Right hindlimb (tissue), 1 donor: ENCODE measurements around the gene TOGARAM2.

Experiments used
- DNase-seq: peaks from one replicate; pipeline ENCODE4 v3.0.0-alpha.2; 2018

Gene TOGARAM2

DNA sequence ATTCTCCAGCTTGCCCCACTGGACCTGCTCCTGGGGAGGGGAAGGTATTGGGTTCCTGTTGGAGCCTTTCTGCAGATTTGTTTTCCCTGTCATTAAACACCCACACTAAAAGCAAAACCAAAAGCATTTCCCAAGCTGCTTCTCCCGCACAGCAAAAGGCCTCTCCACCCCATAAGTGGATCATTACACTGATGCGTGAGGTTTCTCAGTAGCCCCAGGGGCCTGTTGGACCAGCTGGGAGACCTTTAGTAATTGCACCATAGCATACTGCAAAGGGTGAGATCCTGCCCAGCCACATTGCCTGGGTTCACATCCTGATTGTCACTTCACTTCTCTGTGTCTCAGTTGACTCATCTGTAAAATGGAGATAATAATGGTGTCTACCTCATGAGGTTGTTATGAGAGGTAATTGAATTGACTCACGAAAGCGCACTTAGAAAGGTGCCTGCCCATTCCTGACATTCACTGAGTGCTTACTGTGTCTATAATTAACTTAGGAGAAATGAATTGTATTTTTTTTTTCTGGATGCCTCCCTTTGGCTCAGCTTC, 43.9 kb downstream of the TOGARAM2 start:
- DNase-seq = no peak

- no peak for DNase-seq
Observed at GRCh38 chr2:29025711-29026110, 44.6 kb downstream of the TOGARAM2 start.

DNA sequence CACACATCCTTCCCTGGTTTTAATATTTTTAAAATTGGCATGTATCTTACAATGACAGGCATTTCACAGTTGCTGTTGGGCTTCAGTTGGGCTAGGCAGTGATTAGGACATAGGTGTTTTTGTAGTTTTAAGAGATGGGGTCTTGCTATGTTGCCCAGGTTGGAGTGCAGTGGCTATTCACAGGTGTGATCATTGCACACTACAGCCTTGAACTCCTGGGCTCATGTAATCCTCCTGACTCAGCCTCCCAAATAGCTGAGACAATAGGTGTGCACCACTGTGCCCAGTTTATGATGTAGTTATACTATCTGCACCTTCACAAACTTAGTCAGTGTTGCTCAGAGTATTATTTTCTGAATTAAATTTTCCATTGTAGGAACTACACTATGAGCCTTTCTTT, 49.9 kb downstream of the TOGARAM2 start:
- DNase-seq = no peak

GRCh38 chr2:29032189-29032588, 51.1 kb downstream of the TOGARAM2 start:
- no peak for DNase-seq

DNA sequence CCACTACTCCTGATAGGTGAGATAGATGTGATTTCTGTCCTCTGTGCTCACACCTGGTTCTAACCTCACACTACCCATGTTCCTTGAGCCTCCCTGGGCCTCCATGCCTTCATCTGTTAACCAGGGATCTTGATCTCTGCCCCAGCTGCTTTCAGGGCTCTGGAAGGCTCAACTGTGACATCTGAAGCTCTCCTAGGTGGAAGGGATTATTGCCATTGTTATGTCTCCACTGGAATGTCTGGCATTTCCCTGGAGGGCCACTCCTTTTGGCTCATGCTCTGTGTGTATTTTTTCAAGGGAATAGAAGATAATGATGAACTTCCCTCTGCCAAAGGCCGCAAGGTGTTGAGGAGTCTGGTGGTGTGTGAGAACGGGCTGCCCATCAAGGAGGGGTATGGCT, 52.1 kb downstream of the TOGARAM2 start:
- no peak for DNase-seq

DNA sequence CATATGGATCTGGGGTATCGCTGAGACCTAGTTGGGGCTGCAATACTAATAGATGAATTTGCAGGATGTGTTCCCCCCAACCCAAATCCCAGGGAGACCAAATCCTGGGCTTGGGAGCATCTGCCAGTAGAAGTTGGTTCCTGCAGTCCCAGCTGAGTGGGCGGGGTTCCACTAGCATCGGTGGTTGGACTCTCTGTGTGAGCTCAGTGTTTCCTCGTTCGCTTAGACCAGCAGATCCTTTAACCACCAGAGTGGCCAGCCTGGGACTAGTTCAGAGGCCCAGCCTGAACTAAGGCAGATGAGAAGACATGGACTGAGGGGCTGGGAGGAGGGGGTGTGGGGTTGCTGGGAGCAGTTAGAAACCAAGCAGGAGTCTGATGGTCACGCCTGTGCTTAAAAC, 52.6 kb downstream of the TOGARAM2 start:
- DNase-seq = no peak

- no peak for DNase-seq
Observed at GRCh38 chr2:29035016-29035745, 54.1 kb downstream of the TOGARAM2 start.

GRCh38 chr2:29039718-29040480, 58.8 kb downstream of the TOGARAM2 start:
- DNase-seq = no peak

GRCh38 chr2:29040552-29040951, 59.5 kb downstream of the TOGARAM2 start:
- no peak for DNase-seq

GRCh38 chr2:29041161-29041660, 60.1 kb downstream of the TOGARAM2 start:
- DNase-seq = no peak

- DNase-seq = peak; percentile 73
Observed at GRCh38 chr2:29042561-29043075, 61.5 kb downstream of the TOGARAM2 start.

- DNase-seq = no peak
Observed at GRCh38 chr2:29044459-29044858, 63.4 kb downstream of the TOGARAM2 start.

GRCh38 chr2:29046321-29046720, 65.2 kb downstream of the TOGARAM2 start:
- DNase-seq = no peak

- no peak for DNase-seq
Observed at GRCh38 chr2:29047083-29047845, 66.2 kb downstream of the TOGARAM2 start.

DNA sequence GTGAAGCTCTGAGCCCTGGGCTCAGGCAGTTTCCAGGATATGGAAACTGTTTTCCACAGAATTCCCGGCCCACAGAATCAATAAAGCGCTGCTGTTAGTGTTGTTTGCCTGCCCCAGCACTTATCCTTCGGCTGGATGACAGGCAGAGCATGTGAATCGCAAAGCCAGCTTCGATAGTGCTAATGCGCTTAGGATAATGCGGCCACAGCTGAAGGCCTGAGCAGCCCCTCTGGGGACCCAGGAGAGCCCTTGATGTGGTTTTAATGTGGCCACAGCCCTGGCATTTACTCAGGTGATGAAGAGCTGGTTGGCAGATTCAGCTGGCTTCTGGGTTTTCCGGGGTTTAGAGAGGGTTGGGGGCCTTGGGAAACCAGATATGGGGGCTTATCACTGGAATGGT, 69.5 kb downstream of the TOGARAM2 start:
- DNase-seq = no peak

DNA sequence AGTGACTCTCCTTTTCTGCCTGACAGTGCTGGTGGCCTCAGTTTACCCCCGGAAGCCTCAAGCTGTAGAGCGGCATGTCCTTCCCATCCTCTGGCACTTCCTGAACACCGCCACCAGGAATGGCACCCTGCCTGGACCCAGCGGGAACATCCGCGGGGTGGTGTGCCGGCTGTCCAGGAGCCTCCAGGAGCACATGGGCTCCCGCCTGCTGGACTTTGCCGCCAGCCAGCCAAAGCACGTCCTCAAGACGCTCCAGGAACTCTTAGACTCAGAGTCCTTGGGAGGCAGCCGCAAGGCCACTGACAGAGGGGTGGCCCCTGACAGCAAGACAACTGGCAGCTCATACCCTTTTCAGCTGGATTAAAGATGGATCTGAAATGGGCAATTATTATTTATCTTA, 70.6 kb downstream of the TOGARAM2 start:
- no peak for DNase-seq

DNA sequence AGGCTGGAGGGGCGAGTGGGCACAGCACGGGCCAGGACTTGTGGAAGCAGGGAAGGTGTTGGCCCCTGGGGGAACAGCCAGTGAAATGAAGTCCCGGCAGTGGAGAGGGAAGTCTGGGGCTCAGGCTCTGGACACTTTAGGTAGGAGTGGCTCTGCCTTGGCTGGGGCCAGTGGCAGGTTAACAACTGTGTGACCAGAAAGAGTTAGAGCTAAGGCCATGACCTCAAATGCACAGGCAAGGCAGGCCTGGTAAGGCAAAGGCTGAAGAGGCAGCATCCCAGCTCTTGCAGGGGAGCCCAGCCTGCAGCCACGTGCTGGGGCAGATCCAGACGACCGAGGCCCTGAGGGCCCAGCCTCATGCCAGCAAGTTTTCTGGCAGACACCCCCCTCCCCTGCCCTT, 71.7 kb downstream of the TOGARAM2 start:
- DNase-seq = no peak

GRCh38 chr2:29053223-29053622, 72.1 kb downstream of the TOGARAM2 start:
- DNase-seq = no peak

- no peak for DNase-seq
Observed at GRCh38 chr2:29053670-29054400, 72.7 kb downstream of the TOGARAM2 start.

GRCh38 chr2:29054430-29054829, 73.3 kb downstream of the TOGARAM2 start:
- no peak for DNase-seq

DNA sequence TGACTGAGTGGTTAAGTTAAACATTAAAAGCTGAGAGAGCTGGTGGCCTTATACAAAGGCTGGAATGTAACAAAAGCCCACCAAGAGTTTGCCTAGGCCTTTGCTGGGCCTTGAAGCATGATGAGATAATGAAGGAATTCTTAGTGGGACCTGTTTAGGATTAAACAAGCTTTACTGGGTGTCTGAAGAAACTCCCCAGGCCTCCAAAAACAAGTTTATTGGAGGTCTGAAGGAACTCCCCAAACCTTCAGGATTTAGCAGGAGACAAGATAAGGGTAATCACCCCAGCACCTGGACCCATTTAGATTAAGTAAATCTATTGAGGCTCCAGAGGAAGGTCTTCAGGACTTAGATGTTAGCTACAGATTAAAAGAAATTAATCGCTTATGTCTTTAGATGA, 74.5 kb downstream of the TOGARAM2 start:
- DNase-seq = no peak

DNA sequence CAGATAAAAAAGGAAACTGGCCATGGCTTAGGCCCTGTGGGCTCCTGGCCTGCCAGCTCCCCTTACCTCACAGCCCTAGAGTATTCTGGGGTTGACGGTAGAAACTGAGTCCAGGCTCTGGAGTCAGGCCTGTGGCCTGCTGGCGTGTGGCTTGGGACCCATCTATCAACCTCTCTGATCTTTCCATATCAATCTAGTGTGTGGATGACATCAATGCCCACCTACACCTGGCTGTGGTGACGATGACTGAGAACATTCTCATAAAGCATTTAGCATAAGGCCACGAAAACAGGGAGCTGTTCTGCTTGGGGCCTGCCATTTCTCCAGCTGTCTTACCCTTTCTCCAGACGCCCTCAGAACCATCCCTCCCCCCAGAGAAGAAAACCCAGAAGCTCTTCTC, 75.4 kb downstream of the TOGARAM2 start:
- no peak for DNase-seq
